ENCODE data around the gene NUTF2.

- TF ChIP-seq CTCF (IDR thresholded peaks at IDR 0.05), result no peak
- no peak for TF ChIP-seq POLR2A (IDR thresholded peaks at IDR 0.05)
- no peak for TF ChIP-seq POLR2AphosphoS5 (IDR thresholded peaks at IDR 0.05; ENCODE audit: insufficient read depth in 1 of 2, low read depth in 1 of 2)
Measured at GRCh38 chr16:67828651-67829050, 18.1 kb upstream of the NUTF2 start.

Measured in vagina (tissue), 2 donors.